Calu3 (cell line): Measurements from ENCODE around the gene ISM2. TPM values are rescaled to one million over a fixed set of nuclear protein-coding genes. Genes with fewer than 3 reads are reported as not detected.

Experiments
- BruUV-seq: library from RNA; stranded (reverse); fragments of 400-500 nt; replicated peaks from 2 replicates; lab custom pipeline; 2021; lab: Mats Ljungman, UMichigan
- CTCF ChIA-PET: fragments of 300-600 bp; sonication (Branson Sonifier 250); formaldehyde crosslinking; loops from one replicate; lab custom pipeline; 2022; ENCODE audit warnings: antibody characterized with exemption; lab: Charles Lee
- DNase-seq: peaks from one replicate; pipeline ENCODE4 v3.0.0; 2022
- H3K27ac Mint-ChIP-seq: one replicate; pipeline ENCODE4 v1.8.0; 2022; ENCODE audit warnings: mixed read lengths; ENCODE audit not compliant: unreplicated experiment
- H3K27me3 Mint-ChIP-seq: one replicate; pipeline ENCODE4 v1.8.0; 2022; ENCODE audit warnings: mixed read lengths; ENCODE audit not compliant: unreplicated experiment
- H3K36me3 Mint-ChIP-seq: one replicate; pipeline ENCODE4 v1.8.0; 2022; ENCODE audit warnings: mild to moderate bottlenecking, moderate library complexity, mixed read lengths; ENCODE audit not compliant: insufficient read depth, unreplicated experiment
- H3K4me1 Mint-ChIP-seq: one replicate; pipeline ENCODE4 v1.8.0; 2022; ENCODE audit warnings: mild to moderate bottlenecking, low read depth, mixed read lengths; ENCODE audit not compliant: unreplicated experiment
- H3K4me3 Mint-ChIP-seq: one replicate; pipeline ENCODE4 v1.8.0; 2022; ENCODE audit warnings: mild to moderate bottlenecking, low read depth, moderate library complexity, mixed read lengths; ENCODE audit not compliant: unreplicated experiment
- H3K9me3 Mint-ChIP-seq: one replicate; pipeline ENCODE4 v1.8.0; 2022; ENCODE audit warnings: low read depth, mixed read lengths; ENCODE audit not compliant: unreplicated experiment
- CTCF ChIP-seq: fragments of 200-600 bp; IDR thresholded peaks from one replicate; pipeline ENCODE4 v1.8.0; 2022; ENCODE audit warnings: antibody characterized with exemption; ENCODE audit not compliant: unreplicated experiment
- intact Hi-C: fragments of 100-400 bp; cut with micrococcal nuclease; formaldehyde crosslinking; loops from one replicate; pipeline ENCODE4 v1.10.0; 2022; ENCODE audit not compliant: unreplicated experiment
- total RNA-seq: library from RNA; stranded (reverse); gene quantifications from 2 replicates; pipeline ENCODE4 v1.2.3, GENCODE V29; 2022

The ISM2 gene
- total RNA-seq, 1 experiment from 2014 or later, result not detected

- intact Hi-C loops, result no loop called here
- no TSS peak for BruUV-seq
- Mint-ChIP-seq H3K4me3 (no peak overlapping the region), H3K27ac (no peak overlapping the region), H3K27me3 (peaks cover 13% of the 10 kb centered on the region), H3K9me3 (no peaks in the 10 kb centered on the region), H3K4me1 (no peaks in the 10 kb centered on the region), H3K36me3 (no peaks in the 10 kb centered on the region)
- CTCF ChIA-PET, result no interaction called here
- no peak for TF ChIP-seq CTCF
- no peak for DNase-seq
These were observed 9.6 kb downstream of the ISM2 start for GRCh38 chr14:77489041-77489440.

GRCh38 chr14:77488558-77488957, 10.1 kb downstream of the ISM2 start:
- peaks cover 13% of the 10 kb centered on the region for H3K27me3 Mint-ChIP-seq
- TF ChIP-seq CTCF, result no peak
- no peaks in the 10 kb centered on the region for H3K9me3 Mint-ChIP-seq
- no peak overlapping the region for H3K27ac Mint-ChIP-seq
- no peaks in the 10 kb centered on the region for H3K36me3 Mint-ChIP-seq
- intact Hi-C loops, result no loop called here
- no peak for DNase-seq
- no peak overlapping the region for H3K4me3 Mint-ChIP-seq
- H3K4me1 Mint-ChIP-seq, result no peaks in the 10 kb centered on the region
- CTCF ChIA-PET, result no interaction called here
- no TSS peak for BruUV-seq

- BruUV-seq, result no TSS peak
- no peaks in the 10 kb centered on the region for H3K36me3 Mint-ChIP-seq
- DNase-seq, result no peak
- no peaks in the 10 kb centered on the region for H3K4me1 Mint-ChIP-seq
- no peak overlapping the region for H3K4me3 Mint-ChIP-seq
- CTCF ChIA-PET, result no interaction called here
- intact Hi-C loops, result no loop called here
- no peaks in the 10 kb centered on the region for H3K9me3 Mint-ChIP-seq
- no peak overlapping the region for H3K27ac Mint-ChIP-seq
- peaks cover 13% of the 10 kb centered on the region for H3K27me3 Mint-ChIP-seq
- TF ChIP-seq CTCF, result no peak
These were observed 12.5 kb downstream of the ISM2 start for GRCh38 chr14:77485901-77486678.

GRCh38 chr14:77485256-77485655, 13.4 kb downstream of the ISM2 start:
- no peak for TF ChIP-seq CTCF
- DNase-seq, result no peak
- Mint-ChIP-seq H3K9me3 (no peaks in the 10 kb centered on the region), H3K36me3 (no peaks in the 10 kb centered on the region), H3K4me1 (no peaks in the 10 kb centered on the region), H3K4me3 (no peak overlapping the region), H3K27ac (no peak overlapping the region), H3K27me3 (peaks cover 13% of the 10 kb centered on the region)
- CTCF ChIA-PET, result no interaction called here
- intact Hi-C loops, result no loop called here
- BruUV-seq, result no TSS peak
